Gastroesophageal sphincter (tissue), 3 donors: ENCODE data around the gene PNPLA5.

Experiments
- CTCF ChIP-seq, 4 experiments: fragments of 200-600 bp in 2 of 4; fragments of 450-650 bp in 2 of 4; sonication (generic) in 1 of 4; IDR thresholded peaks; one replicate each; pipeline ENCODE4 v1.5.1; 2017 to 2019; ENCODE audit warnings: antibody characterized with exemption in 4 of 4, mild to moderate bottlenecking in 2 of 4, moderate library complexity in 2 of 4
- POLR2A ChIP-seq, 2 donors: fragments of 450-650 bp; IDR thresholded peaks; one replicate each; pipeline ENCODE4 v1.6.1; 2017; ENCODE audit warnings: antibody characterized with exemption in 2 of 2, mild to moderate bottlenecking in 2 of 2, moderate library complexity in 1 of 2

GRCh38 chr22:43849731-43850130, 42.1 kb downstream of the PNPLA5 start:
- TF ChIP-seq CTCF (IDR thresholded peaks at IDR 0.05), result no peak
- TF ChIP-seq POLR2A (IDR thresholded peaks at IDR 0.05), result no peak
